Islet of Langerhans (tissue), 1 donor: ENCODE data around the gene SV2C.

Source experiments
- FAIRE-seq: peaks from one replicate; lab custom pipeline; 2011; peaks lifted over from hg19 to GRCh38; lab: Jason Lieb, UNC

Gene SV2C

GRCh38 chr5:76384705-76385104, 301.5 kb downstream of the SV2C start:
- no peak for FAIRE-seq

GRCh38 chr5:76385540-76385939, 302.4 kb downstream of the SV2C start:
- no peak for FAIRE-seq

GRCh38 chr5:76386360-76386759, 303.2 kb downstream of the SV2C start:
- no peak for FAIRE-seq

- no peak for FAIRE-seq
These were observed 305.1 kb downstream of the SV2C start for GRCh38 chr5:76388236-76388635.

- FAIRE-seq, result no peak
These were observed 305.8 kb downstream of the SV2C start for GRCh38 chr5:76388791-76389512.

- FAIRE-seq, result no peak
These were observed 306.5 kb downstream of the SV2C start for GRCh38 chr5:76389513-76390154.

GRCh38 chr5:76391014-76391413, 307.8 kb downstream of the SV2C start:
- no peak for FAIRE-seq

GRCh38 chr5:76393035-76393680, 310.0 kb downstream of the SV2C start:
- no peak for FAIRE-seq

GRCh38 chr5:76397200-76397599, 314.0 kb downstream of the SV2C start:
- FAIRE-seq, result no peak

GRCh38 chr5:76399268-76399667, 316.1 kb downstream of the SV2C start:
- no peak for FAIRE-seq

GRCh38 chr5:76400466-76400865, 317.3 kb downstream of the SV2C start:
- FAIRE-seq, result no peak

GRCh38 chr5:76401801-76402250, 318.6 kb downstream of the SV2C start:
- FAIRE-seq, result no peak

- FAIRE-seq, result no peak
These were observed 319.2 kb downstream of the SV2C start for GRCh38 chr5:76402251-76402885.

- FAIRE-seq, result no peak
These were observed 319.9 kb downstream of the SV2C start, which contains the start of gene IQGAP2 for GRCh38 chr5:76402886-76403765. IQGAP2 (plus strand) TSS chr5:76403285; CDS start chr5:76403546, 261 bp downstream.
